GM11168 (cell line): ENCODE results near the gene SF1.

Experiments used
- in situ Hi-C: fragments of 300-500 bp; cut with MboI; formaldehyde crosslinking; loops from one replicate; pipeline ENCODE4 v1.12.0; 2022; ENCODE audit warnings: low sequenced_read_pairs; ENCODE audit not compliant: unreplicated experiment

Gene SF1

DNA sequence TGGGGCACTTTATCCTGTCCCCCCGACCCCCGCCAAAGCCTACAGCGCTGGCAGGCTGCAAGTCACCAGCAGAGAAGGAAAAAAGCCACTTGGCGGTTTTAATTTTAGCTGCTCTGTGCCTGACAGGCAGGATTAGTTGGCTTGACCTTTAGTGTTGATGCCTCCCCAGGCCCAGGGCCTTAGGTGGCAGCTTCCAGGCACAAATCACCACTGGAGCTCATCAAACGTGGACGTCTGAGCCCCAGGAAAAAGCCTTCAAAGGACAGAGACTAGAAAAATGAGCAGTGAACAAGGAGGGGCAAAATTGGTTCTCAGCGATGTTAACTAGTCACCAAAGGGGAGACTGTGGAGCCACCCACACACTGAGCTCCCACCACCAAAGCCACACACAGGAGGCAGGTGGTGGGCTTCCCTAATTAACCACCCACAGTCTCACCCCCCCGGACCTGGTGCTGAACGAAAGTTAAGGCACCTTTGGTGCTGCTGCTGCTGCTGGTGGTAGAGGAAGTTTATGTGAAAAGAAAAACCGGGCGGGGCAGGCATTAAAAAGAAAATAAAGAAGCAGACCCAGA is 14.2 kb downstream of the SF1 start:
- in situ Hi-C loops = no loop called here

DNA sequence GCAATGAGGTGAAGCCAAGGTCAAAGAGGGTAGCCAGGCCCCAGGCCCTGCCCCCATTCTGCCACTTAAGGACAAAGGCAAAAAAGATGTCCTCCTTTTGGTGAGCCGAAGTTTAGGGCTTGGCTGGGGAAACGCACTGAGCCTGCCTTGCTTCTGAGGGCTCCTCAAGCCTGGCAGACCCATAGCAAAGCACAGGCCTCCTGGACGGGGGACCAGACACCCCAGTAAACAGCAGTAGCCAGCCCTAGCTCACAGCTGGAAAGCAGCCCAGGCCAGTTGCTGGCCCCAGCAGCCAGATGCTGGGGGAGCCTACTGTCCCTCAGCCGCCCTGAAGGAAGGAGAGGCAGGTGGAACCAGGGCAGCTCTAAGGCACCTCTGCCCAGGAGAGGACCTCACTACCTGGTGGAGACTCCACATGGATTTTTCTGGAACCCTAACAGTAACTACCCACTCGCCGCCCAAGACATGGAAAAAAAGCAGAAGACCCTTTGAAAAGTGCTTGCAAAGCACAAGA is 14.8 kb downstream of the SF1 start:
- in situ Hi-C loops = no loop called here

DNA sequence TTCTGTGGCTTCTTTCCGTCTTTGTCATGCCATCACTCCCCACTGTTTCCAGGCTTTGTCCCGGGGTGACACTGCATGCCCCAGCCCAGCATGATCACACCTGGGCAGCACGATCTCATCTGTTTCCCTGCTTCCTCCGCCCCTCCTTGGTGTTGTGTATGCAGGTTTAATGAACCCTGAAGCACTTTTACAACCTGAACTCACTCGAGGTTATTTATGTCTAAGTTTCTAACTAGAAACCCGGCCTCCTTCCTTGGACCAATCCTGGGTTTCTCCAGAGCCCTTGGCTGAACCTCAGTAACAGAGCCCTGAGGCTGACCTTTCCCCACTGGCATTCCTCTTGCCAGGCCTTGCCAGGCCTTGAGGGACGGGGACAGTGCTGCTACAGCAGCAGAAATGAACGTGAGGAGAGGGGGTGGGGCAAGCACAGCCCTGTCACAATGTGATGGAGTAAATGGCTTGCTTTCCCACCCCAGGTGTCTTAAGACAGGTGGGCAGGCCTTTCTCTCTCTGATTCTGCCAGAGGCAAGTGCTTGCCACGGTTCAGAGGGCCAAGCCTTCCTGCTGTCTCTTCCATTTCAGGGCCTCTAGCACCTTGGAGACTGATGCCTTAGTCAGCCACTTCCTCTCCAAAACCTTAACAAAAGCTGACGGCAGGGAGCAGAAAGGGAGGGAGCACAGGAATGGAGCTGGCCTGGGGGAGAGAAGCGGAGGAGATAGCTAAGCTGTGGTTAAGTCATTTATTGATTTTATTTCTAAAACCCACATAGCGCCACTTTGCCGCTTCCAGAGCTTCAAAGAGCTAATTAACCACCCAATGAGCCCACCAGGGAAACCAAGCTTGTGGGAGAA is 15.4 kb downstream of the SF1 start:
- in situ Hi-C loops = no loop called here

DNA sequence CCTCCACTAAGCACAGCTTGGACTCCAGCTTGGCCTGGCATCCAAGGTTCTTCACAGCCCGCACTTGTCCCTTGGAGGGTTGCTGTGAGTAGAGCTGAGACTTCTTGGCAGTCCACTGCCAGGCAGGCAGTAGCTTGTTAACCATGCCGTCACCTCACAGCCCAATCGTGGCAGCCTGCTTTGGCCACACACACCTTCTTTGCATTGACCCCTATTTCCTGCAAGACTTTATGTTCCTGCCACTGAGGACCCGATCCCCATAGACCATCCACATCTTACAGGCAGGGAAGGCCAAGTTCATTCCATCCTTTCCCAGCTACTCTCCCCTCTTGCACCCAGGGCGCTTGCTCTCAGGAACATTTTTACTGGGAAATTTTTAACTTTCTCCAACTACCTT is 16.1 kb downstream of the SF1 start:
- in situ Hi-C loops = no loop called here

DNA sequence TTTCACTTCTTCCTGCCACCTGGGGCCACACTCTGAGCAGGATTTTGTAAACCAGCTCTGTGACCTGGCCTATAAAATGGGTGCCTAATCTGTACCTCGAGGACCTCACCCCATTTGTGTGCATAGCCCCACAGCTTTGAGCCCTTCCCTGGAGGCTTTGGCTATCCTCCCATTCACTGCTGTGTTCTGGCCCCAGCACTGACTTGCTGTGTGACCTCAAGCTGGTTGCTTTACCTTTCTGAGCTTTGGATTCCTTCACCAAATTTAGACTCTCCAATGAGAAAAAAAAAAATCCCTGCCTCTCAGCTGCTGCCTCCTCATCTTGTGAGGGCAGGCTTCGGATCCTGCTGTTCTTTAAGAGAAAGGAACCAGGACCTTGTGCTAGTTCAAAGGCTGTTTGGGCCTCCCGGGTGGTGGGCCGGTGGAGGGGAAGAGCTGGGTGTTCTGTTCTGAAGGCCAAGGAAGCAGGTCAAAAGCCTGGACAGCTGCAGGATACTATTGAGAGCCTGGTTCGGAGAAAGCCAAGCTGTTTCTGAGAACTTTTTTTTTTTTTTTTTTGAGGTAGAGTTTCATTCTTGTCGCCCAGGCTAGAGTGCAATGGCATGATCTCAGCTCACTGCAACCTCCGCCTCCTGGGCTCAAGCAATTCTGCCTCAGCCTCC is 17.5 kb downstream of the SF1 start:
- in situ Hi-C loops = no loop called here

DNA sequence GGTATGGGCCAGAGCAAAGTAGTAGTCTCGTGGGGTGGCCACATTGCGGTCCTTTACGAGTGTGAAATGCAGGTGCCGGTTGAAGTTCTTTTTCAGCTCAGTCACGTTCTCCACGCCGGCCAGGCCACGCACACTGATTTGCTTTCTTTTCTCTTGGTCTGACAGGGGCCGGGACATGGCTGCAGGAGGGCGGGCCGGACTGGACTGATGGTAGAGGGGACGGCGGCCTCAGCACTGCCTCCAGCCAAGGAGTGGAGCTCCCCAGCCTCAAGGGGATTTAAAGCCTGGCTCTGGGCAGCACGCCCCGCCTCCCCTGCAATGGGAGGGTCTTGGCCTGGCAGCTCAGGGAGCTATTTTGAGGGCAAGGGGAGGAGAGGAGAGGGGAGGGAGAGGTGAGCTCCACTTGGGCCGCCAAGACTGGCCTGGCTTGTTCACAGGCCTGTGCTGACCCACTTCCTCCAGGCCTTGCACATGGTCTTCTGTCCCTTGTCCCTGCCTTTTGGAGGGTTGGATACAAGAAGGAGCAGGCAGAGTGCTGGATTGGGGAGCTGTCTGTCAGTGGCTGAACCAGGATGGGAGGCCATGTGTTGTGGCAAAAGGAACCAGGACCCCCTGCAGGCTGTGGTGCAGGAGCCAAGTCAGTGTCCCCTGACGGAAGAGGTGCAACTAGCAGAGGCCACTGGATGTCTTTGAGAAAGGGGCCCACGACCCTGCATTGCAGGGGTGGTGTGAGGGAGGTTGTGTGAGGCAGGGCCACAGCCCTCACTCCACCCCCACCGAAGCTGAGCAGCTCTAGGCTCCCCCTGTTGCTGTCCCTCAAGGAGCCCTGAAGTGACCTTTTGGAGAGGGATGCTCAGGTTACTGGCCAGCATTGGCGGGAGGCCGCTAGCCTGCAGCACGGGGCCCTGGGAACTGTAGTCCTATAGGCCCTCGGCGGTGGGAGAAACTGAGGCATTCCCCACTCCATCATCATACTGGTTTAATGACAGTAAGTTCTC is 18.3 kb downstream of the SF1 start, which contains the start of gene PYGM:
Gene PYGM (minus strand): TSS at position 253 of the 998 bp plus-strand sequence. CDS start 76 bp downstream, at position 177.
- in situ Hi-C loops = no loop called here

DNA sequence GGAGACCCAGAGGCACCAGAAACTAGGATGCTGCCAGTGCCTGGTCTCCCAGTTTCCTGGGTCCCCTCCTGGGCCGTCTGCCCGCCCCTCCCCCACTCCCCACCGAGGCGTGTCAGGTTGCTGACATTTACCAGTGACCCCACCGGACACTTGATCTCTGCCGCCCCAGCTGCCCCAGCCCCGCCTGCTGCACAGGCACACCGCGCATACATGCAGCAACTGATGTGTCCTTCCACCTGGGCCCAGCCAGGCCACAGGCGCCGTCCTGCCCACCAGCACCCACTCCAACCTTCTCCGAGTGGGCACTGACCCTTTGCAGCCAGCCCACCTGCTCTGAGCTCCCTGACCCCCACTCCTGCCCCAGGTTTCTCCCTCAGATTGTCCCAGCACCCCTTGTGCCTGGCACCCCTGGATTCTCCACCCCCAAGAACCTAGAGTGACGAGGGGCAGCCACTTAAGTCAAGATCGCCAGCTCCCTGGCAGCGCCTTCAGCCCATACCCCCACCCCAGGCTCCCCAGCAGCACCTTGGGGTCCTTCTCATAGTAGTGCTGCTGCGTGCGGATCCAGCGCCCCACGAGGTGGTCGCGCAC is 19.1 kb downstream of the SF1 start:
- in situ Hi-C loops = no loop called here

DNA sequence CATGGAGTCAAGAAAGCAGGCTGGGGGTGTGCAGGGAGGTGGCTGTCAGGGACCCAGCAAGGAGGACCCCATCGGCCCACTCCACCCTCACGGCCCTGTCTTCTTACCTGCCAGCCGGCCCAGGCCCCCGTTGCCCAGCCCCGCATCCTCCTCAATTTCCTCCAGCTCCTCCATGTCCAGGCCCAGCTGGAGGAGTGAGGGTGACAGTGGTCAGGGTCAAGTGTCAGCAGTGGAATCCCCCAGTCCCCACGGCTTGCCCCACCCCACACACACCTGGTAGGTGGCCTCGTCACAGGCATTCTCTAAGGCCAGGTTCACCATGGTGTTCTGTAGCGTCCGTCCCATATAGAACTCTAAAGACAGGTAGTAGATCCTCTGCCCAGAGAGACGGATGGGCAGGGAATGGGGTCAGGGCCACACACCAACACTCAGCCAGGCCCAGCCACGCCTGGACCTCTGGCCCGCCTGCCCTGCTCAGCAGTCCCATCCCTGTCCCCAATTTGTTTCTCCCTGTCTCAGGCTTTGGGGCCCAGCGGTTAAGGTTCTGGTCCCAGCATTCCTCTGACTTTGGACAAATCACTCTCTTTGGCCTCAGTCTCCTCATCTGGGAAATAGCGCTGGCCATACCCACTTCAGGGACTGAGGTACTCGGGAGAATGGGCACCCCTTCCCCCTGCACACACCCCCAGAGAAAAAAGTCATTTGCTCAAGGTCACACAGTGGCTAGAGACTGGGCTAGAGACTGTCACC is 19.8 kb downstream of the SF1 start:
- in situ Hi-C loops = no loop called here

DNA sequence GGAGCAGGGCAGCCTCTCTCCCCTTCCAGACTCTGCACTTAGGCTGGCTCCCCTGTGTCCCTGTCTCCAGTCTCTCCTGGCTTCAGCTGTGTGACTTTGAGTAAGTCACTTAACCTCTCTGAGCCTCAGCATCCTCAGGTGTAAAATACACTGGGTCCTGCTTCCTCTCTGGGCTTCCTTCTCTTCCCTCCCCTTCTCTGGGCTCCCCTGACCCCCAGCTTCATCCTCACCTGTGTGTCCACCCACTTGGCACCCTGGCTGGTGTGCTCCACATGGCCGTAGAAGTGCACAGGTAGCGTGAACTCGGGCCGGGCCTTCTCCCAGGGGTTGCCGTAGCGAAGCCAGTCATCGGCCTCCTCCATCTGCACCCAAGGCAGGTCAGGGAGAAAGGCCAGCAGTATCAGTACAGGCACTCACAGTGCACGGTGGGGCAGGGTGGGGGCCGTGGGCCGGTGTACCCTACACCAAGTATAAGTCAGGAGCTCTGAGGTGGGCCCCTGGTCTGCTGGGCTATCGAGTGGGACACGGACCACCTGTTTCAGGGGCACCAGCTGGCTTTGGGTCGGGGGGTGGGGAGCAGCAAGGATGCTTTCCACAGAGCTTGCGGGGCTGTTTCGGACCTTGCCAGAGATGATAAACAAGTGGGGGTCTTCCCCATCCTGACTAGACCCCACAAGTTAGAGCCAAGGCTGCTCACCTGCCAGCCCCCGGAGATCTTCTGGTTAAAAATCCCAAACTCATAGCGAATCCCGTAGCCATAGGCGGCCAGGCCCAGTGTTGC is 20.6 kb downstream of the SF1 start:
- in situ Hi-C loops = no loop called here

DNA sequence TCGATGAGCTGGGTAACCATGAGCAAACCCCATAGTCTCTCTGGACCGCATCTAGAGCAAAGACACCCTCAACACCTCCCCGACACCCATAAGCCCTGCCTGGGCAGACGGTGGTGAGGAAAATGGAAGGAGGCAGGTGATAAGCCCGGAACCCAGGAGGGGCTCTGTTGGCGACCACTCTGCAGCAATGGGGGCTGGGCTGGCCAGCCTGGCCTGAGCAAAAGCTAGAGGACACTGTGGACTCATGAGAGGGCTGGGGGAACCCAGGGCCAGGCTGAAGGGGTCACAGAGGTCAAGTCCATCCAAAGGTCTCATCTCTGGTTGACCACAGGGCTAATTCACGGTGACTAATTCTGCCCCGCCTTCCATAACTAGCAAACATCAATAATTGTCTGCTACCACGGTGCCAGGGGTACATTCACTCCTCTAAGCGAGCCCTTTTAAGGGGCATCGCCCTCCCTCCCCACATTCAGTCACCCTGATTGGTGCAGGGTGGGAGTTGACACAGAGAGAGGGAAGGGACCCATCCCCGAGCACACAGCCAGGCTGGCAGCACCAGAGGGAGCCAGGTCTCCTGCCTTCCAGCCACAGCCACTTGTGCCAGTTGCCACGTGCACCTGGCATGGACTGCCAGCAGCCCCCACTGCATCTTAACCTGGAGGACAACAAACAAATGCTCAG is 22.5 kb downstream of the SF1 start:
- in situ Hi-C loops = no loop called here

DNA sequence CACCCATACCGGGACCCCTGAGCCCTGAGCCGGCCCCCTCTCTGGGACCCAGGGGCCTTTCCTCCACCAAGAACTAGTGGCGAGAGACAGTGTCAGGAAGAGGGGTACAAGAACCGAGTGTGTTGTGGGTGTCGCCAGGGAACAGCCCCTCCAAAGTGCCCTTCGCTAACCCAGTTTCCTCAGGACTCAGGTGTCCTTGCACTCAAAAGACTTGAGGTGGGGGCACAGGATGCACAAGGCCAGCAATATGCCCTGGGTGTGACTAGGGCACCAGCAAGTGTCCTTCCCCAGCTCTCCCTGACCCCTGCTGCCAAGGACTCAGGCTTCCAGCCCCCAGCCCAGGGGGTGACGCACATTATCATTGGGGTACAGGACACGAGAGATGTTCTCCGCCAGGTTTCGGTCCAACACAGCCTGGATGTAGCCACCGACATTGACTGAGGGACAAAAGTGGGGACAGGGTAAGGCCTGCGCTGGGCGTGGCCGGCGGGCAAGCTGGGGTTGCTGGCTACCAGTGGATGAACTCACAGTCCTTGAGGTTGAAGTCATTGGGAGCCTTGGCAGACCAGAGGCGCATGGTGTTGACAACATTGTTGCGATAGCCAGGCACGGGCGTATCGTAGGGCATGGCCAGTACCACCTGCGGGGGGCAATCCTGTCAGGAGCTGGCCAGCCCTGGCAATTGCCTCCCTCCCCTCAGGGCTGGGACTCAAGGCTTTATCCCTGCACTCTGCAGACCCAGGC is 23.3 kb downstream of the SF1 start:
- in situ Hi-C loops = no loop called here

DNA sequence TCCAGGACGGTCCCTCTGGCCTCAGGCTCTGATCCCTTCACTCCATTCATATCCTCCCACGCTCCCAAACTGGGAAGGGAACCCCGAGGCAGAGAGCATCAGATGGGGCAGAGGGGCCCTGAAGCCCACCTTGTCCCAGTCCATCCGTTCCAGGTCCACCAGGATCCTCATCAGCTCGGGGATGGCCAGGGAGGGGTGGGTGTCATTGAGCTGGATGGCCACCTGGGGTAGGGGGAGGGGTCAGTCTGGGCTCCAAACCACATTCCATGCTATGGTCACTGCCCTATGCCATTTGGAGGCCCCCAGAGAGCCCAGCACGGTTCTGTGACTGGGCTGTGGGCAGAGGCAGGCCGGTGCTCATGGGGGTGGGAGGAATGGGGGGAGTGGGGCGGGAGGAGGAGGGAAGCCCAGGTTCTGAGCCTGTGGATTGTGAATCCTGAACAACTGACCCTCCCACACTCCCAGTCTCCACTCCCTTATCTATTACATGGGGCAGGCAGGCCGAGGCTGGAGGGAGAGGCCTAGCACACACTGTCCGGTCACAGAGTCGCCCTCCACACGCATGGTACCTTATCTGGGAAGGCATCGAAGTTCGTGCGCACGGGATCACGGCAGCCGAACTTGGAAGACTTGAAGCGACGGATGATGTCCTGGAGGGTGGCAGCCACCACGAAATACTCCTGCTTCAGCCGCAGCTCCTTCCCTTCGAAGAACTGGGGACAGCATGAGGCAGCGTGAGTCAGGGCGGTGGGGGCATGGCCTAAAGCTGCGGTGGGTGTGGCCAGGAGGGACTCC is 24.0 kb downstream of the SF1 start:
- in situ Hi-C loops = no loop called here

DNA sequence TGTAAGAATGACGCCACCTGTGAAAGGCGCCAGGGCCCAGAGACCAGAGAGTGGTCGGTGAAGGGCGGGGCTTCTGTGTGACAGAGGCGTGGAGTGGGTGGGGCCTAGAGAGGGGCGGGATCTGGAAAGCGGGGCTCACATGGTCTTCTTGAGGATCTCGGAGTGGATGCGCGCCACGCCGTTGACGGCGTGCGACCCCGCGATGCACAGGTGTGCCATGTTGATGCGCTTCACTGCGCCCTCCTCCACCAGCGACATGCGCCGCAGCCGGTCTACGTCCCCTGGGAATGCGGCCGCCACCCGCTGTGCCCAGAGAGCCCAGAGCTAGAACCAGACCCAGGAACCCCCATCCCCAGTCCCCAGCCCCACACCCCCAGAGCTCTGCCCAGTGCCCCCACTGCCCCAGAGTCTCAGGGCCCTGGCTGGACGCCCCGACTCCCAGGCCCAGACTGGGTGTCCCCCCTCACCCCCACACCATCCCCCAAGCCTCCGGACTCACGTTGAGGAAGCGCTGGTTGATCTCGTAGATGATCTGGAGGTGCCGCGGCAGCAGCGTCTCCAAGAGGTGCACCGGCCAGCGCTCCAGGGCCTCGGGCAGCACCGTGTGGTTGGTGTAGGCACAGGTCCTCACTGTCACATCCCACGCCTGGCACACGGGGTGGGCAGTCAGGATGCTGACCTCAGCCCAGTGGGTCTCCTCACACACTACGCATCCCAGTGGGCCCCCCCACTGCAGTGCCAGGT is 24.8 kb downstream of the SF1 start:
- in situ Hi-C loops = no loop called here

DNA sequence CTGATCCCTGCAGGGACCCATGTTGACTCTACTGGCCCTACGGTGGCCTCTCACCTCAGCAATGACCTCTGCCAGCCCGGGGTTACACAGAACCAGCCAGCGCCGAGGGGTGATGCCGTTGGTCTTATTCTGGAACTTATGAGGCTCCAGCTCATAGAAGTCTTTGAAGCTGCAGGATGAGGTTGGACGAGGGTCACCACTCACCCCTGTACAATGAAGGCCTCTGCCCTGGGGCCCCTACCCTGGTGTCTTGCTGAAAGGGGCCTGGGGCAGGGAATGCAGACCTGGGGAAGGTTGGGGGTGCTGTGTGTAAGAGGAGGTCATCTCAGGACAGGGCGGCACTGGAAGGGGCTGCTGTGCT is 25.3 kb downstream of the SF1 start:
- in situ Hi-C loops = no loop called here

DNA sequence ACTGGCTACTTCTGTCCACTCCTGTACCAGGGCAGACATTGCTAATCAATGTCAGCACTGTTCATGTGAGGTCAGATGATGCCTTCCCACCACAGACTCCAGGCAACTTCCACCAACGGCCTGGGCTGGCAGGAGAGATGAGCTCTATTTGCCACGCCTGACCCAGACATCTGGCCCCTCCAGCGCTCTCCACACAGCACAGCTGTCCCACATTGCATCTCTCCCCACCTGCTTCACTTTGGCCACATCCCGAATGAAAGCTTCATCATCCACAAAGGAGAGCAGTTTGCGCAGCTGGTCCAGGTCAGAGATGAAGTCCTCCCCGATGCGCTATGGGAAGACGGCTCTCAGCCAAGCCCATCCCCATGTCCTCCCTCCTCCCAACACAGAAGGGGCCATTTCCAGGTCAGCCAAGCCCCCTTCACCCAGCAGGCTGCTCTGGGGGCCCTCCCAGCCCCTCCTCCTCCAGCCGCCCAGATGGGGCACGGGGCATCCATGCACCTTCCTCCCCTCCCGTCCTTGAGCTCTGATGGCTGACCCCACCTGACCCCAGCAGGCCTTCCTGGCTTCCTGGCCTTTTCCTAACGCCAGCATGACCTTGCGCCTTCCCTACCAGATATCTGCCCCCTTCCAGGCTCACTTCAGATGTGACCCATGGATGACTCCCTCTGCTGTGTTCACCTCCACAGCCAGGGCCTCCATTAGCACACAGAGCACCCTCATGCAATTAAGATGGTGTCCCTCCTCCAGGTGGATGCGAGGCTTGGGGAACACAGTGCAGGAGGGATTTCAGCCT is 26.0 kb downstream of the SF1 start:
- in situ Hi-C loops = no loop called here
